Breast epithelium (tissue), 3 donors: ENCODE results near the gene ITPR2.

Experiments
- CTCF ChIP-seq, 3 donors: fragments of 450-650 bp; IDR thresholded peaks; one replicate each; pipeline ENCODE4 v1.5.1; 2016 to 2017; ENCODE audit warnings: antibody characterized with exemption in 3 of 3, mild to moderate bottlenecking in 3 of 3, moderate library complexity in 3 of 3
- POLR2A ChIP-seq: fragments of 450-650 bp; IDR thresholded peaks from one replicate; pipeline ENCODE4 v1.6.1; 2016; ENCODE audit warnings: antibody characterized with exemption, mild to moderate bottlenecking, moderate library complexity
- POLR2AphosphoS5 ChIP-seq, 3 donors: sonication (generic); formaldehyde crosslinking; IDR thresholded peaks; one replicate each; pipeline ENCODE4 v1.6.1; 2017; ENCODE audit warnings: antibody characterized with exemption in 3 of 3

- TF ChIP-seq CTCF (IDR thresholded peaks at IDR 0.05): no peak
- TF ChIP-seq POLR2A: no peak
- no peak for TF ChIP-seq POLR2AphosphoS5 (IDR thresholded peaks at IDR 0.05)
Measured at GRCh38 chr12:26513363-26514043, 319.5 kb downstream of the ITPR2 start.
